Adrenal gland (tissue), 5 donors: ENCODE results near the gene FOXO3.

ENCODE experiments used
- CTCF ChIP-seq, 6 experiments: fragments of 450-650 bp in 4 of 6; fragments of 200-600 bp in 2 of 6; sonication (generic) in 1 of 6; IDR thresholded peaks; 1 replicate in 5 of 6; 2 replicates in 1 of 6; pipeline versions ENCODE4 v1.5.1 to v1.8.0; 2016 to 2021; ENCODE audit warnings: antibody characterized with exemption in 6 of 6, mild to moderate bottlenecking in 2 of 6, moderate library complexity in 1 of 6
- POLR2A ChIP-seq, 2 donors: fragments of 450-650 bp; IDR thresholded peaks; one replicate each; pipeline ENCODE4 v1.6.1; 2017; ENCODE audit warnings: antibody characterized with exemption in 2 of 2, mild to moderate bottlenecking in 2 of 2, moderate library complexity in 1 of 2
- donor health status: DM: no; HTN: no; CAD: no.

DNA sequence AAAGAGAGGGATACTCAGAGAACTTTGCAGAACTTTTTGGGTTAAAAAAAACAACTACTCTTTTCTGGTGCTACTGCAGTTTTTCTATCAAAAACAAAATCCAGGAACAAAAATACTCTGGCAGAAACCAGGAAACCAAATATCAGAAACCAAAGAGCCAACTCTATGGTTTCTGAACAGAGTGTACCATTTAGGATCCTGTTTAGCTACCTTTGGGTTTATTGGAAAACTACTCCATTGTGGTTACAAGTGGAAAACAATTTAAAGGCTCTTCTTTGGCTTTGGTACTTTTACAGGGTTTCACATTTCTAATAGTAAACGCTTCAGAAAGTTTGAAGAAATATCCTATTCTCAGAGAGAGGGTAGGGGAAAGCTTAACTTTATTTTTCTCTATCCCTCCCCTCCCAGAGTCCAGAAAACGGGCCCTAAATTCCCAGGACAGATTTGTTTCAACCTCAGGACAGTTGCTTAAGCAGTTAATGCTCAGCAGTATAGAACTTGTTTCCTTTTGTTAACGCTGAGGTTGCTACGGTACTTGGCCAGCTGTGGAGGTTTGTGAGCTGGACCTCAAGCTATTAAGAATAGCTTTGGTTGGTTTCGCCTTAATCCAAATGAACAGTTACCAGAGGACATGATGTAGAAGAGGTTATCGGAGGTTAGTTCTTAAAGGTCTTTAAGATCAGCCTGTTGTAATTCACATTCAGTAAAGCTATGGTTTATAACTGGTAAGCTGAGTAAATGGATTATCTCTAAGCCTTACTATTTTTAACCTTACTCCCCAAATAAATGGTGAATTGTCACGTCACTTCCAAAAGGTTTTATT lies 47.9 kb downstream of the FOXO3 start:
- no peak for TF ChIP-seq POLR2A (IDR thresholded peaks at IDR 0.05)
- no peak for TF ChIP-seq CTCF (IDR thresholded peaks at IDR 0.05)
